ENCODE data around the gene HBQ1.
"Not testable (repeated sequence)": the region's sequence is repeated elsewhere in the genome, so short reads cannot be mapped to it uniquely, and the experiment has no call there.

Gene HBQ1

DNA sequence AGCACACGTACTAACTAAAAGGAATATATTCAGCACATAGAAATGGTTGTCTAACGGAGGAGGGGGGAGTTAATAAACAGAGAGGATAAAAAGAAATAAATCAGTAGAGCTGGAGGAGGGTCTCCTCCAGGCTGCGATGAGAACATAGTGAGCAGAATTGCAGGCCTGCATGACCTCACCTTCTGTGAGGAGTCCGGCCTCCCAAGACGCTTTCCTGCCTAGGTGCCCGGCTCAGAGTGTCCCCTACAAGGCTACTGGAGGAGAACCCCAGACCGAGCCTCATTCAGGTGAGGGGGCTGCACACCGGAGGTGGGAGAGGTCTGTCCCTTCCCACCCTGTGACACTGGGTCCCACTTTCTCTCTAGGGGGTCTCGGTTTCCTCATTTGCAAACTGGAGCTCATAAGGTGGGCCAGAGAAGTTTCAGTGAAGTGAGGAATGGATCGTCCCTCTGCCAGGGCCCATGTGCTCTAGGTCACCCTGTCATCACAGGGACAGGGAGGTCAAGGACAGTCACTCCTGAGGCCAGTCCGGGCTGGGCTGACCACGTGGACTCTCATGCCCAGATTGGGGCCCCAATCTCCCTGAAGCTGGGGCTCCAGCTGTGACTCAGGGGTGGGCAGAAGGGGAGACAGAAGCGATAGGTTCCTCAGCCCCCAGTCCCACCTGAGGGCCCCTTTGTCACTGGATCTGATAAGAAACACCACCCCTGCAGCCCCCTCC lies 17.8 kb upstream of the HBQ1 start:
- no peak for DNase-seq

DNA sequence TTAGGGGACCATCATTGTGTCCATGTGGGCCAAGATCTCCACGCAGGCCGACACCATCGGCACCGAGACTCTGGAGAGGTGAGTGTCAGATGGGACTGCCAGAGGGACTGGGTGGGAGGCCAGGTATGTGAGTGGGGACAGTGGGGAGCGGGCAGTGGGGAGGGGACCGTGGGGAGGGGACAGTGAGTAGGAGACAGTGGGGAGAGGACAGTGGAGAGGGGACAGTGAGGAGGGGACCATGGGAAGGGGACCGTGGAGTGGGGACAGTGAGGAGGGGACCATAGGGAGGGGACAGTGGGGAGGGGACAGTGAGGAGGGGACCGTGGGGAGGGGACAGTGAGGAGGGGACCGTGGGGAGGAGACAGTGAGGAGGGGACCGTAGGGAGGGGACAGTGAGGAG lies 17.1 kb upstream of the HBQ1 start:
- DNase-seq = not testable (repeated sequence)

DNA sequence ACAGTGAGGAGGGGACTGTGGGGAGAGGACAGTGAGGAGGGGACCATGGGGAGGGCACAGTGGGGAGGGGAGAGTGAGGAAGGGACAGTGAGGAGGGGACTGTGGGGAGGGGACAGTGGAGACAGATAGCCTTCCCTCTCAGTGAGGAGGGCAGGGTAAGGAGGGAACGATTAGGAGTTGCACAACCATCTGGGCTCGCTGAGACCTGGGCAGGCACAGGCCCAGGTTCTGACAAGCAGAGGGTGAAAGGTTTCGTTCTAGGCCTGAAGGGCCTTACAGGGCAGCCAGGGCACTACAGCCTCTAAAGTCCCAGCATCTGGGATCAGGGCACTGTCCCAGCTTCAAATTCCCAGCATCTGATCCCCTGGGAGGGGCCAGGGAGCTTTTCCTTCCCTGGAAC lies 16.6 kb upstream of the HBQ1 start:
- DNase-seq = not testable (repeated sequence)

DNA sequence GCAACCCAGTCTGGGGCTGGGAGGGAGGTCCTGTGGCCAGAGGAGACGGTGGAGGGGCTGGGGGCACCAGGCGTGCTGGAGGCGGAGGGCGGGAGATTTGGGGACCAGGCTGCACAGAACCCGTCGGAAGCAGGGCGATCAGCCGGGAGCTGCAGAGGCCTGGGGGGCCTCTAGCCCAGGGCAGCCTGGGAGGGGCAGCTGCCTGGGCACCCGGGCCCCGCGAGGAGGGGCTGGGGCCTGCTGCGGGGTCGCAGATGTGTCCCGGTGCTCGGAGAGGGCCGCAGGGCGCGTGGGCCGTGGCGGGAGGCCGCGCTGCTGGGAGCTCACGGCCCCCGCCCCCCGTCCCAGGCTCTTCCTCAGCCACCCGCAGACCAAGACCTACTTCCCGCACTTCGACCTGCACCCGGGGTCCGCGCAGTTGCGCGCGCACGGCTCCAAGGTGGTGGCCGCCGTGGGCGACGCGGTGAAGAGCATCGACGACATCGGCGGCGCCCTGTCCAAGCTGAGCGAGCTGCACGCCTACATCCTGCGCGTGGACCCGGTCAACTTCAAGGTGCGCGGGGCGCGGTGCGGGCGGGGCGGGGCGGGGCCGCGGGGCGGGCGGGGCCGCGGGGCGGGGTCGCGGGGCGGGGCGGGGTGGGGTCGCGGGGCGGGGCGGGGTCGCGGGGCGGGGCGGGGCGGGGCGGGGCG lies 16.0 kb upstream of the HBQ1 start:
- not testable (repeated sequence) for DNase-seq

DNA sequence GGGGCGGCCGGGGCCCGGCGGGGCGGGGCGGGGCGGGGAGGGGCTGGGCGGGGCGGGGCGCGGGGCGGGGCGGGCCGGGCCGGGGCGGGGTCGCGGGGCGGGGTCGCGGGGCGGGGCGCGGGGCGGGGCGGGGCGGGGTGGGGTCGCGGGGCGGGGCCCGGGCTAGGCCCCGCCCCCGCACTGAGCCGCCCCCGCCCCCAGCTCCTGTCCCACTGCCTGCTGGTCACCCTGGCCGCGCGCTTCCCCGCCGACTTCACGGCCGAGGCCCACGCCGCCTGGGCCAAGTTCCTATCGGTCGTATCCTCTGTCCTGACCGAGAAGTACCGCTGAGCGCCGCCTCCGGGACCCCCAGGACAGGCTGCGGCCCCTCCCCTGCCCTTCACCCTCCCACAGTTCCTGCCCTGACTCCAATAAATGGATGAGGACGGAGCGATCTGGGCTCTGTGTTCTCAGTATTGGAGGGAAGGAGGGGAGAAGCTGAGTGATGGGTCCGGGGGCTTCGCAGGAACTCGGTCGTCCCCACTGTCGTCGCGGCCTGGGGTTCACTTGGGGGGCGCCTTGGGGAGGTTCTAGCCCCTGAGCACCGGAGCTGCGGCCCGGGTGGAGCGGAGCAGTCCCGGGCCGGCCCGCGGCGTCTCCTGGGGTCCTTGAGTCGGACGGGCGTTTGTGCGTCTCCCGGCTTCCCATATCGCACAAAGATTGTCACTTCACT lies 15.3 kb upstream of the HBQ1 start:
- DNase-seq = no peak

DNA sequence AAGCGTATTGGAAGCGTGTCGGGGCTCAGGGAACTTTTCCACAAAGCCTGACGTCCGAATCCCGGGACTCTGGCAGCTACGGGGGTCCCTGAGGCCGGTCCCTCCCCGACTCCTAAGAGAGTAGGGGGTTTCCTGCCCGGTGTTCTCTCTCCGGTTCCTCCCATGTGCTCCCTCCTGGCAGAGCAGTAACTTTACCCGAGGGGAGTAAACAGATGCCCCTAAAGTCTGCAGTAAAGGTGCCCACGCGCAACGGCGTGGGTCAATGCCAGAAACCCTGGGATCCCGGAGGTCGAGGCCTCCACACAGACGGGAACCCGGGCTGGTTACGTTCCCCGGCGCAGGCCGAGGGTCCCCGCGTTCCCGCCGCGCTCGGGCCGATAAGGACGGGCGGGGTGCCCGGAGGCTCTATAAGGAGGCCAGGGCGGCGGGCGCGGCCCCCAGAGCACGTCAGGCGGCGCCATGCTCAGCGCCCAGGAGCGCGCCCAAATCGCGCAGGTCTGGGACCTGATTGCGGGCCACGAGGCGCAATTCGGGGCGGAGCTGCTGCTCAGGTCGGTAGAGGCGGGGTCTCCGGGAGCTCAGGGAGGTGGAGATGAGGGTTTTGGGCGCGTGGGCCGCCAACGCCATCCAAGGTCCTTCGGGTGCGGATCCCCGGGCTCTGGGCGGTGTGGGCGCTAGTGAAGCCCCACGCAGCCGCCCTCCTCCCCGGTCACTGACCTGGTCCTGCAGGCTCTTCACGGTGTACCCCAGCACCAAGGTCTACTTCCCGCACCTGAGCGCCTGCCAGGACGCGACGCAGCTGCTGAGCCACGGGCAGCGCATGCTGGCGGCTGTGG lies 14.5 kb upstream of the HBQ1 start, which contains the start of gene HBM:
Gene HBM (plus strand): TSS at position 440 of the 836 bp plus-strand sequence. CDS start 20 bp downstream, at position 460.
- DNase-seq = peak; percentile 40

DNA sequence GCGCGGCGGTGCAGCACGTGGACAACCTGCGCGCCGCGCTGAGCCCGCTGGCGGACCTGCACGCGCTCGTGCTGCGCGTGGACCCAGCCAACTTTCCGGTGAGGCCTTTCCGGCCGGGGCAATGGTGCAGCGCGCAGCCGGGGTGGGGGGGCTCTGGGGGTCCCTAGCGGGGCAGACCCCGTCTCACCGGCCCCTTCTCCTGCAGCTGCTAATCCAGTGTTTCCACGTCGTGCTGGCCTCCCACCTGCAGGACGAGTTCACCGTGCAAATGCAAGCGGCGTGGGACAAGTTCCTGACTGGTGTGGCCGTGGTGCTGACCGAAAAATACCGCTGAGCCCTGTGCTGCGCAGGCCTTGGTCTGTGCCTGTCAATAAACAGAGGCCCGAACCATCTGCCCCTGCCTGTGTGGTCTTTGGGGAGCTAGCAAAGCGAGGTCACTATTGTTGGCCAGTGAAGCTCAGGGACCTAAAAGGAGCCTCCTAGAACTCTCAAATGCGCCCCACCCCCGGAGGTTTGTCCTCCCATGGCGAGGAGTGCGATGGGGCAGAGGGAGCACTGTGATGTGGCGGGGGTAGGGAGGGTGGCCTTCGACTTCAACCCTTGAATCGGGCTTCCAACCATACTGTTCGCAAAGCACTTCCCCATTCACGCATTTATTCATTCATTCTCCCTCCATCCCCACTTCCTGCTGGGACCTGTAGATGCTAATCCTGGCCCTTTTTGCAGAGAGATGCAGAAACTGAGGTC lies 13.7 kb upstream of the HBQ1 start:
- no peak for DNase-seq

DNA sequence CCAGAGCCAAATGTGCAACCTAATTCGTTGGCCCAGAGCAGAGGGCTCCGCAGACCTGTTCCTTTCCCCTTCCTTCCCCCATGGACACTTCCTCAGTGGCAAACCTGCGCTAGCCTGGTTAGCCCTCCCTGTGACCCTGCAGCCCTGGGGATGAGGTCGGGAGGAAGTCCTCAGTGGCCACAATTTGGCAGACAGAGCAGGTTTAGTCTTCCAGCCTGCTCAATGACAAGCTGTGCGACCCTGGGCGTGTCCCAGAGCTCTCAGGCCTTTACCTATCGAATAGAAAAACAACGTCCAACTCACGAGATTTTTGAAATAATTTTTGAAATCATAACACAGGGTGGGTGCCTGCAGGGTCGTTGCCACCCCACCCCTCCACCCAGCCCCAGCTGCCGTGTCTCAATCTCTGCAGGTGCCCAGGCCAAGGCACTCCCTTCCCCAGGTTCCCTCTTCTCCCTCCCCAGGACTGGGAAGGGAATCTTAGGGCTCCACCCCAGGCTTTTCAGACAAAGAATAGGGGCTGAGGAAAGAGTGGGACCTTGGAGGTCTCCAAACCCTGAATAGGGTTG lies 13.1 kb upstream of the HBQ1 start:
- no peak for DNase-seq

DNA sequence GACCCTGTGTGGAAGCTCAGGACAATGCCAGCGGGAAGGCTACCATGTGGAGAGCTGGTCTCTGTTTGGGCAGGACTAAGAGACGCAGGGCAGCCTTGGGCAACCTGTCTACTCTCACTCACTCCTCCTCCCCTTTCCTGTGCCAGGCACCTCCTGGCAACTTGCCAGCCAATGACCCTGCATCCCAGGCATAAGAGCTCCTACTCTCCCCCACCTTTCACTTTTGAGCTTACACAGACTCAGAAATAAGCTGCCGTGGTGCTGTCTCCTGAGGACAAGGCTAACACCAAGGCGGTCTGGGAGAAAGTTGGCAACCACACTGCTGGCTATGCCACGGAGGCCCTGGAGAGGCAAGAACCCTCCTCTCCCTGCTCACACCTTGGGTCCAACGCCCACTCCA lies 11.8 kb upstream of the HBQ1 start:
- DNase-seq = no peak

DNA sequence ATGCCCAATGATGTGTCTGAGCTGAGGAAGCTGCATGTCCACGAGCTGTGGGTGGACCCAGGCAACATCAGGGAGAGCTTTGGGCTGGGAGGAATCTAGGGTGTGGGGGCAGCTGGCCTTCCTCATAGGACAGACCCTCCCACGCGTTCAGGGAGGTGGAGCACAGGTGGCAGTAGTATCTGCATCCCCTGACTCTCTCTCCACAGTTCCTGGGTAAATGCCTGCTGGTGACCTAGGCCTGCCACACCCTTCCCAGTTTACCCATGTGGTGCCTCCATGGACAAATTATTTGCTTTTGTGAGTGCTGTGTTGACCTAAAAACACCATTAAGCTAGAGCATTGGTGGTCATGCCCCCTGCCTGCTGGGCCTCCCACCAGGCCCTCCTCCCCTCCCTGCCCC lies 11.2 kb upstream of the HBQ1 start:
- no peak for DNase-seq

DNA sequence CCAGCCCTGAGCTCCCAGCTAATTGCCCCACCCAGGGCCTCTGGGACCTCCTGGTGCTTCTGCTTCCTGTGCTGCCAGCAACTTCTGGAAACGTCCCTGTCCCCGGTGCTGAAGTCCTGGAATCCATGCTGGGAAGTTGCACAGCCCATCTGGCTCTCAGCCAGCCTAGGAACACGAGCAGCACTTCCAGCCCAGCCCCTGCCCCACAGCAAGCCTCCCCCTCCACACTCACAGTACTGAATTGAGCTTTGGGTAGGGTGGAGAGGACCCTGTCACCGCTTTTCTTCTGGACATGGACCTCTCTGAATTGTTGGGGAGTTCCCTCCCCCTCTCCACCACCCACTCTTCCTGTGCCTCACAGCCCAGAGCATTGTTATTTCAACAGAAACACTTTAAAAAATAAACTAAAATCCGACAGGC lies 10.2 kb upstream of the HBQ1 start:
- not testable (repeated sequence) for DNase-seq

DNA sequence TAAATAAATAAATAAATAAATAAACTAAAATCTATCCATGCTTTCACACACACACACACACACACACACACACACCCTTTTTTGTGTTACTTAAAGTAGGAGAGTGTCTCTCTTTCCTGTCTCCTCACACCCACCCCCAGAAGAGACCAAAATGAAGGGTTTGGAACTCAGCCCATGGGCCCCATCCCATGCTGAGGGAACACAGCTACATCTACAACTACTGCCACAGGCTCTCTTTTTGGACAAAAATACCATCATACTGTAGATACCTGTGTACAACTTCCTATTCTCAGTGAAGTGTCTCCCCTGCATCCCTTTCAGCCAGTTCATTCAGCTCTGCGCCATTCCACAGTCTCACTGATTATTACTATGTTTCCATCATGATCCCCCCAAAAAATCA lies 9.5 kb upstream of the HBQ1 start:
- DNase-seq = no peak

DNA sequence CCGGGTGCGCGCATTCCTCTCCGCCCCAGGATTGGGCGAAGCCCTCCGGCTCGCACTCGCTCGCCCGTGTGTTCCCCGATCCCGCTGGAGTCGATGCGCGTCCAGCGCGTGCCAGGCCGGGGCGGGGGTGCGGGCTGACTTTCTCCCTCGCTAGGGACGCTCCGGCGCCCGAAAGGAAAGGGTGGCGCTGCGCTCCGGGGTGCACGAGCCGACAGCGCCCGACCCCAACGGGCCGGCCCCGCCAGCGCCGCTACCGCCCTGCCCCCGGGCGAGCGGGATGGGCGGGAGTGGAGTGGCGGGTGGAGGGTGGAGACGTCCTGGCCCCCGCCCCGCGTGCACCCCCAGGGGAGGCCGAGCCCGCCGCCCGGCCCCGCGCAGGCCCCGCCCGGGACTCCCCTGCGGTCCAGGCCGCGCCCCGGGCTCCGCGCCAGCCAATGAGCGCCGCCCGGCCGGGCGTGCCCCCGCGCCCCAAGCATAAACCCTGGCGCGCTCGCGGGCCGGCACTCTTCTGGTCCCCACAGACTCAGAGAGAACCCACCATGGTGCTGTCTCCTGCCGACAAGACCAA lies 7.8 kb upstream of the HBQ1 start, which contains the start of gene HBA2:
Gene HBA2 (plus strand): TSS at position 503 of the 568 bp plus-strand sequence. CDS start 37 bp downstream, at position 540.
- DNase-seq = not testable (repeated sequence)

DNA sequence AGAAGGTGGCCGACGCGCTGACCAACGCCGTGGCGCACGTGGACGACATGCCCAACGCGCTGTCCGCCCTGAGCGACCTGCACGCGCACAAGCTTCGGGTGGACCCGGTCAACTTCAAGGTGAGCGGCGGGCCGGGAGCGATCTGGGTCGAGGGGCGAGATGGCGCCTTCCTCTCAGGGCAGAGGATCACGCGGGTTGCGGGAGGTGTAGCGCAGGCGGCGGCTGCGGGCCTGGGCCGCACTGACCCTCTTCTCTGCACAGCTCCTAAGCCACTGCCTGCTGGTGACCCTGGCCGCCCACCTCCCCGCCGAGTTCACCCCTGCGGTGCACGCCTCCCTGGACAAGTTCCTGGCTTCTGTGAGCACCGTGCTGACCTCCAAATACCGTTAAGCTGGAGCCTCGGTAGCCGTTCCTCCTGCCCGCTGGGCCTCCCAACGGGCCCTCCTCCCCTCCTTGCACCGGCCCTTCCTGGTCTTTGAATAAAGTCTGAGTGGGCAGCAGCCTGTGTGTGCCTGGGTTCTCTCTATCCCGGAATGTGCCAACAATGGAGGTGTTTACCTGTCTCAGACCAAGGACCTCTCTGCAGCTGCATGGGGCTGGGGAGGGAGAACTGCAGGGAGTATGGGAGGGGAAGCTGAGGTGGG lies 6.9 kb upstream of the HBQ1 start:
- DNase-seq = not testable (repeated sequence)

DNA sequence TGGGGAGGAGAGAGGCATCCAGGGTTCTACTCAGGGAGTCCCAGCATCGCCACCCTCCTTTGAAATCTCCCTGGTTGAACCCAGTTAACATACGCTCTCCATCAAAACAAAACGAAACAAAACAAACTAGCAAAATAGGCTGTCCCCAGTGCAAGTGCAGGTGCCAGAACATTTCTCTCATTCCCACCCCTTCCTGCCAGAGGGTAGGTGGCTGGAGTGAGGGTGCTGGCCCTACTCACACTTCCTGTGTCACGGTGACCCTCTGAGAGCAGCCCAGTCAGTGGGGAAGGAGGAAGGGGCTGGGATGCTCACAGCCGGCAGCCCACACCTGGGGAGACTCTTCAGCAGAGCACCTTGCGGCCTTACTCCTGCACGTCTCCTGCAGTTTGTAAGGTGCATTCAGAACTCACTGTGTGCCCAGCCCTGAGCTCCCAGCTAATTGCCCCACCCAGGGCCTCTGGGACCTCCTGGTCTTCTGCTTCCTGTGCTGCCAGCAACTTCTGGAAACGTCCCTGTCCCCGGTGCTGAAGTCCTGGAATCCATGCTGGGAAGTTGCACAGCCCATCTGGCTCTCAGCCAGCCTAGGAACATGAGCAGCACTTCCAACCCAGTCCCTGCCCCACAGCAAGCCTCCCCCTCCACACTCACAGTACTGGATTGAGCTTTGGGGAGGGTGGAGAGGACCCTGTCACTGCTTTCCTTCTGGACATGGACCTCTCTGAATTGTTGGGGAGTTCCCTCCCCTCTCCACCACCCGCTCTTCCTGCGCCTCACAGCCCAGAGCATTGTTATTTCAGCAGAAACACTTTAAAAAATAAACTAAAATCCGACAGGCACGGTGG lies 6.1 kb upstream of the HBQ1 start:
- DNase-seq = not testable (repeated sequence)

DNA sequence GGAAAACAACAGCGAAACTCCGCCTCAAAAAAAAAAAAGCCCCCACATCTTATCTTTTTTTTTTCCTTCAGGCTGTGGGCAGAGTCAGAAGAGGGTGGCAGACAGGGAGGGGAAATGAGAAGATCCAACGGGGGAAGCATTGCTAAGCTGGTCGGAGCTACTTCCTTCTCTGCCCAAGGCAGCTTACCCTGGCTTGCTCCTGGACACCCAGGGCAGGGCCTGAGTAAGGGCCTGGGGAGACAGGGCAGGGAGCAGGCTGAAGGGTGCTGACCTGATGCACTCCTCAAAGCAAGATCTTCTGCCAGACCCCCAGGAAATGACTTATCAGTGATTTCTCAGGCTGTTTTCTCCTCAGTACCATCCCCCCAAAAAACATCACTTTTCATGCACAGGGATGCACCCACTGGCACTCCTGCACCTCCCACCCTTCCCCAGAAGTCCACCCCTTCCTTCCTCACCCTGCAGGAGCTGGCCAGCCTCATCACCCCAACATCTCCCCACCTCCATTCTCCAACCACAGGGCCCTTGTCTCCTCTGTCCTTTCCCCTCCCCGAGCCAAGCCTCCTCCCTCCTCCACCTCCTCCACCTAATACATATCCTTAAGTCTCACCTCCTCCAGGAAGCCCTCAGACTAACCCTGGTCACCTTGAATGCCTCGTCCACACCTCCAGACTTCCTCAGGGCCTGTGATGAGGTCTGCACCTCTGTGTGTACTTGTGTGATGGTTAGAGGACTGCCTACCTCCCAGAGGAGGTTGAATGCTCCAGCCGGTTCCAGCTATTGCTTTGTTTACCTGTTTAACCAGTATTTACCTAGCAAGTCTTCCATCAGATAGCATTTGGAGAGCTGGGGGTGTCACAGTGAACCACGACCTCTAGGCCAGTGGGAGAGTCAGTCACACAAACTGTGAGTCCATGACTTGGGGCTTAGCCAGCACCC lies 5.0 kb upstream of the HBQ1 start:
- DNase-seq = peak; percentile 45

DNA sequence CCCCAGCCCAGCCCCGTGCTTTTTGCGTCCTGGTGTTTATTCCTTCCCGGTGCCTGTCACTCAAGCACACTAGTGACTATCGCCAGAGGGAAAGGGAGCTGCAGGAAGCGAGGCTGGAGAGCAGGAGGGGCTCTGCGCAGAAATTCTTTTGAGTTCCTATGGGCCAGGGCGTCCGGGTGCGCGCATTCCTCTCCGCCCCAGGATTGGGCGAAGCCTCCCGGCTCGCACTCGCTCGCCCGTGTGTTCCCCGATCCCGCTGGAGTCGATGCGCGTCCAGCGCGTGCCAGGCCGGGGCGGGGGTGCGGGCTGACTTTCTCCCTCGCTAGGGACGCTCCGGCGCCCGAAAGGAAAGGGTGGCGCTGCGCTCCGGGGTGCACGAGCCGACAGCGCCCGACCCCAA lies 4.3 kb upstream of the HBQ1 start:
- not testable (repeated sequence) for DNase-seq

All from DMS53 (cell line).